IMR-90 (cell line): ENCODE measurements around the gene ORM1. TPM values are rescaled to one million over a fixed set of nuclear protein-coding genes. Genes with fewer than 3 reads are reported as not detected.

Experiments
- ATAC-seq: fragments of 200-7000 bp; cut with Tn5 transposase; 2 replicates; pipeline ENCODE4 v1.9.1; 2020; ENCODE audit warnings: low read depth, mild to moderate bottlenecking, moderate library complexity
- BruUV-seq: library from RNA; stranded (reverse); fragments of 400-500 nt; replicated peaks from 2 replicates; lab custom pipeline; 2021; lab: Mats Ljungman, UMichigan
- CTCF ChIA-PET: fragments of 300-600 bp; formaldehyde crosslinking; extraction: SDS; loops from one replicate; lab custom pipeline; 2021; ENCODE audit warnings: antibody characterized with exemption; lab: Yijun Ruan, JAX
- POLR2A ChIA-PET: fragments of 300-600 bp; sonication (Branson Sonifier 250); formaldehyde crosslinking; loops from one replicate; lab custom pipeline; 2022; ENCODE audit warnings: antibody characterized with exemption; ENCODE audit not compliant: unreplicated experiment; lab: Charles Lee
- DNase-seq: peaks from one replicate; pipeline ENCODE4 v3.0.0; 2013
- H2AFZ ChIP-seq: replicated peaks from 2 replicates; pipeline ENCODE3; 2013; ENCODE audit warnings: low read length, mild to moderate bottlenecking; ENCODE audit not compliant: poor library complexity
- H2AK5ac ChIP-seq: 2 replicates; pipeline ENCODE4 v1.6.1; 2013; ENCODE audit warnings: low read depth, low read length, inconsistent platforms
- H2AK9ac ChIP-seq: replicated peaks from 2 replicates; pipeline ENCODE3; 2013; ENCODE audit warnings: mild to moderate bottlenecking, low read depth, low read length, moderate library complexity; ENCODE audit not compliant: poor library complexity
- H2BK120ac ChIP-seq: 2 replicates; pipeline ENCODE4 v1.6.1; 2013; ENCODE audit warnings: low read depth, low read length, inconsistent platforms
- H2BK15ac ChIP-seq: 3 replicates; pipeline ENCODE4 v1.6.1; 2013; ENCODE audit warnings: low read depth, low read length, inconsistent platforms
- H2BK20ac ChIP-seq: 2 replicates; pipeline ENCODE4 v1.6.1; 2013; ENCODE audit warnings: low read depth, mild to moderate bottlenecking, inconsistent platforms, low read length, moderate library complexity
- H2BK5ac ChIP-seq: 2 replicates; pipeline ENCODE4 v1.6.1; 2013; ENCODE audit warnings: mild to moderate bottlenecking, low read depth, low read length, inconsistent platforms; ENCODE audit not compliant: poor library complexity, severe bottlenecking
- H3K14ac ChIP-seq: replicated peaks from 2 replicates; pipeline ENCODE4 v1.6.1; 2013; ENCODE audit warnings: low read depth, low read length, inconsistent platforms
- H3K18ac ChIP-seq: 2 replicates; pipeline ENCODE4 v1.6.1; 2013; ENCODE audit warnings: low read depth, low read length, control low read depth
- H3K23ac ChIP-seq: 2 replicates; pipeline ENCODE4 v1.6.1; 2013; ENCODE audit warnings: low read depth, low read length, inconsistent platforms
- H3K27ac ChIP-seq: 2 replicates; pipeline ENCODE4 v1.5.1; 2013; ENCODE audit warnings: mild to moderate bottlenecking, control low read depth, low read length; ENCODE audit not compliant: insufficient read depth
- H3K27me3 ChIP-seq: 2 replicates; pipeline ENCODE4 v1.6.1; 2013; ENCODE audit warnings: low read length; ENCODE audit not compliant: control insufficient read depth, insufficient read depth
- H3K36me3 ChIP-seq: 2 replicates; pipeline ENCODE4 v1.6.1; 2013; ENCODE audit warnings: low read length, mixed read lengths; ENCODE audit not compliant: control insufficient read depth, insufficient read depth
- H3K4ac ChIP-seq: 2 replicates; pipeline ENCODE4 v1.6.1; 2013; ENCODE audit warnings: low read depth, low read length, inconsistent platforms
- H3K4me1 ChIP-seq: 2 replicates; pipeline ENCODE4 v1.6.1; 2013; ENCODE audit warnings: low read length, mixed read lengths; ENCODE audit not compliant: control insufficient read depth, insufficient read depth
- H3K4me2 ChIP-seq: 2 replicates; pipeline ENCODE4 v1.6.1; 2013; ENCODE audit warnings: low read depth, mild to moderate bottlenecking, control low read depth, low read length, moderate library complexity
- H3K4me3 ChIP-seq: 2 replicates; pipeline ENCODE4 v1.5.1; 2013; ENCODE audit warnings: low read depth, mild to moderate bottlenecking, control low read depth, low read length, moderate library complexity; ENCODE audit not compliant: insufficient read depth
- H3K56ac ChIP-seq: 2 replicates; pipeline ENCODE4 v1.6.1; 2013; ENCODE audit warnings: low read length, inconsistent platforms; ENCODE audit not compliant: insufficient read depth; ENCODE audit errors: extremely low read depth
- H3K79me1 ChIP-seq, 2 experiments: 2 replicates each; pipeline ENCODE4 v1.6.1; 2013; ENCODE audit warnings: low read length in 2 of 2, inconsistent platforms in 1 of 2, low read depth in 1 of 2
- H3K9ac ChIP-seq: 2 replicates; pipeline ENCODE4 v1.6.1; 2013; ENCODE audit warnings: low read depth, low read length, control low read depth
- H3K9me1 ChIP-seq: 2 replicates; pipeline ENCODE4 v1.6.1; 2013; ENCODE audit warnings: low read length, inconsistent platforms; ENCODE audit not compliant: insufficient read depth
- H3K9me3 ChIP-seq: 2 replicates; pipeline ENCODE4 v1.6.1; 2013; ENCODE audit warnings: low read length; ENCODE audit not compliant: control insufficient read depth, insufficient read depth
- H4K20me1 ChIP-seq: 2 replicates; pipeline ENCODE4 v1.6.1; 2013; ENCODE audit warnings: low read length, inconsistent platforms; ENCODE audit not compliant: insufficient read depth
- H4K5ac ChIP-seq: 2 replicates; pipeline ENCODE4 v1.6.1; 2013; ENCODE audit warnings: mild to moderate bottlenecking, low read depth, low read length, control low read depth
- H4K8ac ChIP-seq, 2 experiments: 2 replicates each; pipeline ENCODE4 v1.6.1; 2013; ENCODE audit warnings: low read depth in 2 of 2, low read length in 2 of 2, control low read depth in 1 of 2, inconsistent platforms in 1 of 2
- H4K91ac ChIP-seq: 2 replicates; pipeline ENCODE4 v1.6.1; 2013; ENCODE audit warnings: low read depth, low read length, inconsistent platforms; ENCODE audit not compliant: insufficient read depth
- CHD1 ChIP-seq: IDR thresholded peaks from 2 replicates; pipeline ENCODE4 v1.6.1; 2012; ENCODE audit warnings: low read depth, low read length, improper control_type of control experiment
- WGBS, 2 experiments: methylation state at CpG; one replicate each; pipeline versions ENCODE4 v1.1.5 to v1.1.7; 2013; ENCODE audit warnings: missing lambda C conversion rate in 2 of 2; ENCODE audit not compliant: insufficient read length in 1 of 2; ENCODE audit errors: extremely low coverage in 2 of 2; 5-methylcytosine and 5-hydroxymethylcytosine counted together
- dilution Hi-C: fragments of 300-500 bp; cut with HindIII; formaldehyde crosslinking; loops from one replicate; pipeline ENCODE4 v1.14.3; 2018; ENCODE audit warnings: low sequenced_read_pairs; ENCODE audit not compliant: unreplicated experiment
- in situ Hi-C: fragments of 300-500 bp; cut with MboI; formaldehyde crosslinking; loops from 3 replicates; pipeline ENCODE4 v1.14.3; 2019; ENCODE audit warnings: low sequenced_read_pairs, inconsistent platforms, mixed read lengths
- intact Hi-C: fragments of 100-400 bp; cut with micrococcal nuclease; formaldehyde crosslinking; loops from 2 replicates; pipeline ENCODE4 v1.10.0; 2022
- polyA plus RNA-seq, 3 experiments: library from polyadenylated mRNA; depleted of rRNA; stranded (reverse); fragments of >200 nt; gene quantifications; 2 replicates each; pipeline ENCODE4 v1.2.3, GENCODE V29; 2012; ENCODE audit warnings: low replicate concordance in 1 of 3
- total RNA-seq: library from RNA; depleted of rRNA; stranded (reverse); fragments of >200 nt; gene quantifications from 2 replicates; pipeline ENCODE4 v1.2.3, GENCODE V29; 2012

ORM1 gene
- total and polyA plus RNA-seq, 2 of the 4 experiments (the other 2 are of a cell fraction) = 0.18 TPM; not detected in 1

DNA sequence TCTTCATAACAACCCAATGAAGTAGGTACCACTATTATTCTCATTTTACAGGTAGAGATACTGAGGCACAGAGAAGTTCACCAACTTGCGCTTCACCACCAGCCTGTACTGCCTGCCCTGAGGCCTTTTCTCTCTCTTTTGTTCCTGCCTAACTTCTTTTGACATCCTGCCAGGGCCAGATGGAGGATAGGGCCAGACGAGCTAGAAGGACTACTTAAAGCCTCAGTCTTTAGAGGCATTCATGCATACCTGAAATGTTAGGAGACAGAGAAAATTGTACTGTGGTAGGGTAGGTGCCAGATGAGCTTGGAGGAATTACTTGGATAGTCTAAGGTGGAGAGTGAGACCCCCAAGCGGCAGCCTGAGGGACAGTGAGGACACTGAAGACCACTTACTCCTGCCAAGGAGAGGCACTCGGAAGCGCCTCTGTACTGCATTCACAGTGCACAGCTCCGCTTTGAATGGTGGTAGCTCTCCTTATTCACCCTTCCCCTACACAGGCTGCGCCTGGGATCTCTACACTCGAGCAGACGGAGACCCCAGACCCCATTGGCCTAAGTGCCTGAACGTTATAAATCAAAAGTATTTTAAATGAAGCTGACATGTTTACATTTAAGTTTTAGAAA is 6.2 kb upstream of the ORM1 start:
- Histone ChIP-seq H3K4me2 (no peak overlapping the region), H4K8ac (peak overlapping the region in 1 of 2 experiments; percentile 47; a peak in 1 of 4 replicates), H2BK5ac (no peak overlapping the region), H3K27ac (no peak overlapping the region), H4K91ac (peak overlapping the region; percentile 62; the same call in 1 of the 2 replicates), H2AK9ac (no peak overlapping the region), H3K18ac (peak overlapping the region; percentile 4; the same call in 1 of the 2 replicates), H3K56ac (no peak overlapping the region), H3K9ac (no peak overlapping the region), H3K4me1 (peaks cover 7% of the 10 kb centered on the region), H3K9me3 (no peaks in the 10 kb centered on the region), H3K27me3 (no peaks in the 10 kb centered on the region), H3K14ac (peak overlapping the region; percentile 53; the same call in 1 of the 2 replicates), H4K5ac (peak overlapping the region; percentile 55; the same call in 1 of the 2 replicates), H2AK5ac (peak overlapping the region; percentile 81; the same call in 1 of the 2 replicates), H3K36me3 (no peaks in the 10 kb centered on the region; the same call in 1 of the 2 replicates), H2BK120ac (peak overlapping the region; percentile 88), H3K4me3 (no peak overlapping the region), H3K9me1 (peaks cover 17% of the 10 kb centered on the region; the same call in 1 of the 2 replicates), H3K4ac (peak overlapping the region; percentile 75), H4K20me1 (no peaks in the 10 kb centered on the region), H3K23ac (no peak overlapping the region), H3K79me1 (no peaks in the 10 kb centered on the region), H2BK20ac (peak overlapping the region; percentile 27), H2BK15ac (peak overlapping the region; percentile 83; the same call in 1 of the 3 replicates), H2AFZ (no peak overlapping the region)
- no peak for TF ChIP-seq CHD1
- ChIA-PET CTCF (no interaction called here), POLR2A (no interaction called here)
- intact Hi-C loops (no loop called here), in situ Hi-C loops (no loop called here), dilution Hi-C loops (no loop called here)
- WGBS, 2 experiments = 20% methylated on average over 1 of the region's 10 CpGs; no CpG with 5 or more reads in 1 of the 2 experiments
- no peak for DNase-seq
- no peak for ATAC-seq
- BruUV-seq = no TSS peak
